ENCODE measurements around the gene CPD.

- TF ChIP-seq TEAD2 (tag; IDR thresholded peaks at IDR 0.05) (no peak), E2F1 (CRISPR knock-in tag; IDR thresholded peaks at IDR 0.05) (no peak), CTCF (IDR thresholded peaks at IDR 0.05 in 2 of 3, conservative IDR thresholded peaks at IDR 0.05 in 1 of 3; ENCODE audit: insufficient read depth in 2 of 3, low read depth in 1 of 3, low read length in 3 of 3) (no peak), TRIM24 (IDR thresholded peaks at IDR 0.05) (no peak), POLR2AphosphoS2 (IDR thresholded peaks at IDR 0.05; ENCODE audit: low read length) (no peak), RCOR1 (IDR thresholded peaks at IDR 0.05; ENCODE audit: borderline replicate concordance in 1 of 2, low read depth in 2 of 2, low read length in 2 of 2) (no peak), MAX (CRISPR knock-in tag; IDR thresholded peaks at IDR 0.05) (no peak), CHD4 (IDR thresholded peaks at IDR 0.05; ENCODE audit: insufficient read depth, insufficient replicate concordance, low read depth, low read length, poor library complexity, severe bottlenecking) (no peak), TAL1 (IDR thresholded peaks at IDR 0.05) (no peak), ZBTB33 (CRISPR knock-in tag; IDR thresholded peaks at IDR 0.05) (no peak), ZKSCAN1 (IDR thresholded peaks at IDR 0.05; ENCODE audit: low read depth, low read length) (no peak)
- TF ChIP-seq, protein P1, sequence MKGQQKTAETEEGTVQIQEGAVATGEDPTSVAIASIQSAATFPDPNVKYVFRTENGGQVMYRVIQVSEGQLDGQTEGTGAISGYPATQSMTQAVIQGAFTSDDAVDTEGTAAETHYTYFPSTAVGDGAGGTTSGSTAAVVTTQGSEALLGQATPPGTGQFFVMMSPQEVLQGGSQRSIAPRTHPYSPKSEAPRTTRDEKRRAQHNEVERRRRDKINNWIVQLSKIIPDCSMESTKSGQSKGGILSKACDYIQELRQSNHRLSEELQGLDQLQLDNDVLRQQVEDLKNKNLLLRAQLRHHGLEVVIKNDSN (CRISPR knock-in tag; IDR thresholded peaks at IDR 0.05): no peak
These were observed 89.7 kb downstream of the CPD start for GRCh38 chr17:30468465-30468864.
